Progenitor cell of endocrine pancreas (in vitro differentiated cells): ENCODE measurements around the gene OR1I1. TPM values are rescaled to one million over a fixed set of nuclear protein-coding genes. Genes with fewer than 3 reads are reported as not detected.

ENCODE experiments used
- DNase-seq: peaks from one replicate; pipeline ENCODE4 v3.0.0; 2021; ENCODE audit warnings: low spot score; ENCODE audit not compliant: unreplicated experiment
- H3K27ac Mint-ChIP-seq: 2 replicates; pipeline ENCODE4 v1.8.0; 2021; ENCODE audit warnings: mild to moderate bottlenecking, moderate library complexity, mixed read lengths
- H3K27me3 Mint-ChIP-seq: 2 replicates; pipeline ENCODE4 v1.8.0; 2021; ENCODE audit warnings: mixed read lengths
- H3K36me3 Mint-ChIP-seq: 2 replicates; pipeline ENCODE4 v1.8.0; 2022; ENCODE audit warnings: mixed read lengths; ENCODE audit not compliant: insufficient read depth
- H3K4me1 Mint-ChIP-seq: 2 replicates; pipeline ENCODE4 v1.8.0; 2021; ENCODE audit warnings: low read depth, mixed read lengths
- H3K4me3 Mint-ChIP-seq: 2 replicates; pipeline ENCODE4 v1.8.0; 2021; ENCODE audit warnings: low read depth, mild to moderate bottlenecking, moderate library complexity, mixed read lengths
- H3K9me3 Mint-ChIP-seq: 2 replicates; pipeline ENCODE4 v1.8.0; 2021; ENCODE audit warnings: low read depth, mixed read lengths
- CTCF ChIP-seq: fragments of 200-600 bp; sonication (generic); IDR thresholded peaks from one replicate; pipeline ENCODE4 v1.5.0; 2021; ENCODE audit warnings: antibody characterized with exemption, mild to moderate bottlenecking; ENCODE audit not compliant: unreplicated experiment
- total RNA-seq: library from RNA; stranded (reverse); gene quantifications from 2 replicates; pipeline ENCODE4 v1.2.1, GENCODE V29; 2021

The OR1I1 gene
- total RNA-seq, 1 donor from 2014 or later = not detected

- Mint-ChIP-seq H3K9me3 (peaks cover 11% of the 10 kb centered on the region), H3K36me3 (peaks cover 4% of the 10 kb centered on the region), H3K4me1 (peaks cover 6% of the 10 kb centered on the region), H3K4me3 (peak within 1 kb of the TSS; percentile 73), H3K27me3 (peaks cover 17% of the 10 kb centered on the region), H3K27ac (peak within 1 kb of the TSS; percentile 90)
- TF ChIP-seq CTCF = no peak
- no peak for DNase-seq
These were observed 25.3 kb downstream of the OR1I1 start, which contains the start of gene SYDE1 for GRCh38 chr19:15107061-15108010. Gene SYDE1 (plus strand): TSS chr19:15107401. CDS start chr19:15107434, 33 bp downstream.

DNA sequence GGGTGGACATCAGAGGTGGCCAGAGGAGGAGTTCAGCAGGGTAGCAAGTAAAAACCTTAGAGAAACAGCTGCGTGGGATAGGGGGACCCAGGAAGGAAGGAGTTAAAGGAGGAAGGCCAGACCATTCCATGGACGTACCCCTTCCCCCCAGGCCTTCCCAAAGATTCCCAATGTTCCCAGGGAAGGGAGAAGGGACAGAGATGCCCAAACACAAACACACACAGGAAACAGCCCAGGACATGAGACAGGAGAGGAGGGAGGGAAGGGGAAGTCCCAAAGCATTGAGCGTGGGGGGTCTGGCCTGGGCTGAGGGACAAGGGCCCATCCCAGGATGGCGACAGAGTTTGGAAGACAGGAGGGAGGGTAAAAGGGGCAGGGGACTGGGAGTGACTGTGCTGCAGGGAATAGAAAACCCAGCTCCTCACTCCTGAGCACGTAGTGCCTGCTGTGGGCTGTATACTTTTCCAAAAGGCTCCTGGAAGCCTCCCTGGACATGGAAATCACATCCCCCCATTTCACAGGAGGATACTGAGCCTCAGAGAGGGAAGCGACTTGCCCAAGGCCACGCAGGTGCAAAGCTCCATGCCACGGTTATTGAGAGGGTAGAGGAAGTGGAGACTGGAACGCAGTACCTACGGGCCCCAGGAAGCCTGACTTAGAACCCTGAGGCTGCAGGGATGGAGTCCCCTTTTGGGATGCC, 26.3 kb downstream of the OR1I1 start:
- Mint-ChIP-seq H3K27me3 (peaks cover 17% of the 10 kb centered on the region), H3K36me3 (peaks cover 7% of the 10 kb centered on the region), H3K9me3 (peaks cover 11% of the 10 kb centered on the region), H3K27ac (no peak overlapping the region), H3K4me3 (peak overlapping the region; percentile 73), H3K4me1 (peaks cover 6% of the 10 kb centered on the region)
- DNase-seq = no peak
- TF ChIP-seq CTCF = no peak

DNA sequence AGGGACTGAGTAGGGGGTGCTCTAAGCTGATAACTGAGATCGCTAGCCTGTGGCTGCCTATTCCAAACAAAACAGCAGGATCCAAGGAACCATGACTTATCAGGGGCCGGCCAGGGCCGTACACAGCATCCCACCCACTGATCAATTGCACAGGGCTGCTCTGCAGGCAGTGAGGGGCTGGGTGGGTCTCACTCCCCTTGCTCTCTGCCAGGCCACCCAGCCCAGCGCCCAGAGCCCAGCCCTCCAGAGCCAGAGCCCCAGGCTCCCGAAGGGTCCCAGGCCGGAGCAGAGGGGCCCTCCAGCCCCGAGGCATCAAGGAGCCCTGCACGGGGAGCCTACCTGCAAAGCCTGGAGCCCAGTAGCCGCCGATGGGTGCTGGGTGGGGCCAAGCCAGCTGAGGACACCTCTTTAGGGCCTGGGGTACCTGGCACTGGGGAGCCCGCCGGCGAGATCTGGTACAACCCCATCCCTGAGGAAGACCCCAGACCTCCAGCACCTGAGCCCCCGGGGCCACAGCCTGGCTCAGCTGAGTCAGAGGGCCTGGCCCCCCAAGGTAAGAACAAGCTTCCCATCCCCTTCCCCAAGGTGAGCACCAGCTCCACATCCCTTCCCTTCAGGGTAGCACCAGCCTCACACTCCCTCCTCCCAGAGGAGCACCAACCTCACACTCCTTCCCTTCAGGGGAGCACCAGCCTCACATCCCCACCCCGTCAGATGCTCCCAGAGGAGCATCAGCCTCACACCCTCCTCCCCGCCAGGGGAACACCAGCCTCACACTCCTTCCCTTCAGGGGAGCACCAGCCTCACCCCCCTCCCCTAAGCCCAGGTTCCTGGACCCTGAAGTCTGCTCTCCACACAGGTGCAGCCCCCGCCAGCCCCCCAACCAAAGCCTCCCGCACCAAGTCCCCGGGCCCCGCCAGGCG, 27.1 kb downstream of the OR1I1 start:
- peaks cover 7% of the 10 kb centered on the region for H3K36me3 Mint-ChIP-seq
- peaks cover 5% of the 10 kb centered on the region for H3K9me3 Mint-ChIP-seq
- no peak for TF ChIP-seq CTCF
- no peak for DNase-seq
- H3K4me1 Mint-ChIP-seq = peaks cover 6% of the 10 kb centered on the region
- H3K4me3 Mint-ChIP-seq = peak overlapping the region; percentile 73
- H3K27me3 Mint-ChIP-seq = peaks cover 14% of the 10 kb centered on the region
- H3K27ac Mint-ChIP-seq = no peak overlapping the region

- Mint-ChIP-seq H3K27me3 (peaks cover 11% of the 10 kb centered on the region), H3K4me1 (peaks cover 6% of the 10 kb centered on the region), H3K4me3 (no peak overlapping the region), H3K36me3 (peaks cover 7% of the 10 kb centered on the region), H3K9me3 (no peaks in the 10 kb centered on the region), H3K27ac (no peak overlapping the region)
- no peak for DNase-seq
- no peak for TF ChIP-seq CTCF
These were observed 27.9 kb downstream of the OR1I1 start for GRCh38 chr19:15109768-15110417.
